Activated CD8-positive, alpha-beta memory T cell treated with anti-CD3 and anti-CD28 coated beads, Interleukin-2, amount 50 U/mL, for 4 hours (primary cell): ENCODE measurements around the gene DOCK10.

Source experiments
- DNase-seq: peaks from one replicate; pipeline ENCODE4 v3.0.0-alpha.2; 2020

Gene DOCK10

GRCh38 chr2:225040856-225041206, 1.4 kb downstream of the DOCK10 start:
- DNase-seq: peak; percentile 38

GRCh38 chr2:225040142-225040541, 2.1 kb downstream of the DOCK10 start:
- DNase-seq: no peak

GRCh38 chr2:225038231-225038523, 4.1 kb downstream of the DOCK10 start:
- no peak for DNase-seq

- DNase-seq: no peak
Measured at GRCh38 chr2:225037415-225038230, 4.6 kb downstream of the DOCK10 start.

GRCh38 chr2:225036431-225036830, 5.8 kb downstream of the DOCK10 start:
- no peak for DNase-seq

- no peak for DNase-seq
Measured at GRCh38 chr2:225033440-225034318, 8.6 kb downstream of the DOCK10 start.

- no peak for DNase-seq
Measured at GRCh38 chr2:225032246-225032645, 10.0 kb downstream of the DOCK10 start.

GRCh38 chr2:225031599-225031998, 10.7 kb downstream of the DOCK10 start:
- no peak for DNase-seq

GRCh38 chr2:225030893-225031292, 11.4 kb downstream of the DOCK10 start:
- DNase-seq: no peak

- no peak for DNase-seq
Measured at GRCh38 chr2:225030203-225030602, 12.1 kb downstream of the DOCK10 start.

GRCh38 chr2:225028572-225028971, 13.7 kb downstream of the DOCK10 start:
- DNase-seq: no peak

- DNase-seq: no peak
Measured at GRCh38 chr2:225027061-225027762, 15.1 kb downstream of the DOCK10 start.

GRCh38 chr2:225025917-225026571, 16.2 kb downstream of the DOCK10 start:
- DNase-seq: no peak

- DNase-seq: no peak
Measured at GRCh38 chr2:225022188-225022587, 20.1 kb downstream of the DOCK10 start.

GRCh38 chr2:225020168-225020849, 22.0 kb downstream of the DOCK10 start:
- DNase-seq: no peak

GRCh38 chr2:225019105-225019504, 23.2 kb downstream of the DOCK10 start:
- DNase-seq: no peak

- DNase-seq: no peak
Measured at GRCh38 chr2:225017713-225018112, 24.6 kb downstream of the DOCK10 start.

- DNase-seq: no peak
Measured at GRCh38 chr2:225017098-225017685, 25.1 kb downstream of the DOCK10 start.

- DNase-seq: no peak
Measured at GRCh38 chr2:225013425-225014365, 28.6 kb downstream of the DOCK10 start.

GRCh38 chr2:225011585-225011984, 30.7 kb downstream of the DOCK10 start:
- DNase-seq: no peak

GRCh38 chr2:225010804-225011203, 31.5 kb downstream of the DOCK10 start:
- no peak for DNase-seq
